Suppressor macrophage (primary cell): ENCODE measurements around the gene FBXO3.
"Not testable (repeated sequence)": the region's sequence is repeated elsewhere in the genome, so short reads cannot be mapped to it uniquely, and the experiment has no call there.

Experiments
- DNase-seq, 4 experiments: peaks; one replicate each; pipeline ENCODE4 v3.0.0-alpha.2; 2020 to 2022

The FBXO3 gene

DNA sequence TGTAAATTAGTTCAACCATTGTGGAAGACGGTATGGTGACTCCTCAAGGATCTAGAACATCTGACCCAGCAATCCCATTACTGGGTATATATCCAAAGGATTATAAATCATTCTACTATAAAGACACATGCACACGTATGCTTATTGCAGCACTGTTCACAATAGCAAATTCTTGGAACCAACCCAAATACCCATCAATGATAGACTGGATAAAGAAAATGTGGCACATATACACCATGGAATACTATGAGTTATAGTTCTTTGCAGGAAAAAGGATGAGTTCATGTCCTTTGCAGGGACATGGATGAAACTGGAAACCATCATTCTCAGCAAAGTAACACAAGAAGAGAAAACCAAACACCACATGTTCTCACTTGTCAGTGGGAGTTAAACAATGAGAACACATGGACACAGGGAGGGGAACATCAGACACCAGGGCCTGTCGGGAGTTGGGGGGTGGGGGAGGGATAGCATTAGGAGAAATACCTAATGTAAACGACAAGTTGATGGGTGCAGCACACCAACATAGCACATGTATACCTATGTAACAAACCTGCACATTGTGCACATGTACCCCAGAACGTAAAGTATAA, 45.2 kb downstream of the FBXO3 start:
- DNase-seq, result not testable (repeated sequence)

GRCh38 chr11:33727539-33727938, 46.8 kb downstream of the FBXO3 start:
- DNase-seq, result peak in 2 of 4 experiments; percentile 59

- DNase-seq, result no peak
Observed at GRCh38 chr11:33725496-33725895, 48.8 kb downstream of the FBXO3 start.

- peak; percentile 63 to 85 (median 77) for DNase-seq
Observed at GRCh38 chr11:33724644-33725035, 49.7 kb downstream of the FBXO3 start.

DNA sequence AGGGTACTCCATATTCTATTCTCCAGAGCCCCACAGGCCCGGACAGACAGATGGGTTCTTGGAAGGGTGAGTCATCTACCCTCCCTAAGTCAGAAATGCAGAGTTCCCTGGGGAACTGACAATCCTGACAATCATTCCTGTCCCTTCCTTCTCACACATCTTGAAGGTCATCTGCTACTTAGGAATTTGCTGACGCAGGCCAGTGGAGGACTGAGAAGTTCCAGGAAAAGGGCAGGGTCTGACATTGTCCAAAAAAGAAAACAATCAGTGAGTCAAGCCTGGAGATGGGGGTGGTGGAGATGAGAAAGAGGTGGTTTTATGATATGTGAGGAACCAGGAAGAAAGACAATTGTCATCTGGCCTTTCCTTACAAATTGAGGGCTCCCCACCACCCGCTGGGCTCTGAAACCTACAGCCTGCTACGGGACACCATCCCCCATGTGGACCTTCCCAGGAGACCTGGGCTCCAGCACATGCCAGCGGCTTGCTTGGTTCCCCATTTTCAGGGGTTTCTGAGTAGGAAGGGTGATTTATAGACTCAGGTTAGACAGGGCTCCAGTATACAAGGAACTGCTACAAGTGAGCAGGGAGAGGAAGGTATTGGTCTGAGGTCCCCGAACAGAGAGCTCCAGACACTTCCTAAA, 51.0 kb downstream of the FBXO3 start:
- DNase-seq, result peak; percentile 57 to 77 (median 66)

DNA sequence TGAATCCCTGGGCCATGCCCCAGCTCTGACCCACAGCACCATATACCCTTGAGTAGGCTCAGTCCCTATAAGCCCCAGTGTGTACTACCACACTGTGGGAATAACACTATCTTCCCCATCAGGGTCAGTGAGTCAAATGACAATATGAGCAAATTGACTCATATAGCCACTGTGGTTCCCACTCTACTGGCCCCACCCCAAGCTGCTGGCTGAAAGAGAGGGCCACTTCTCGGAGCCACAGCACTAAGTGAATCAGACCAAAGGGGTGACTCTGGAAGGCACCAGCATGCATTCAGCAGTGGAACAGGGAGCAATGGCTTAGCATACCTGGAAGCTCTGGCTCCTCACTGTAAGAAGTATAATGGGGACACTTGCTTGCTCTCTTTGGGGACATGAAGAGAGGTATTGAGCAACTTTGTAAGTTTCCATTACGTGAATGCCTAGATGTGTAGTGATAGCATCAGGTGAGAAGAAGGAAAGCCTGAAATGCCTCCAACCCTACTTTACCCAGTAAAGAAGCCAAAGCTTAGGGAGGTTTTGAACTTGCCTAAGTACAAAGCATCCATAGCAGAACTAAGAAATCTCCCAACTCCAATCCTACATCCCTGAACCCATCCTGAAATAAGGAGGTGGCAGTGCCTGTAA, 51.6 kb downstream of the FBXO3 start:
- peak; percentile 76 to 90 (median 80) for DNase-seq

- no peak for DNase-seq
Observed at GRCh38 chr11:33721984-33722383, 52.3 kb downstream of the FBXO3 start.

- DNase-seq, result peak; percentile 63 to 80 (median 72)
Observed at GRCh38 chr11:33721426-33721825, 52.9 kb downstream of the FBXO3 start.

GRCh38 chr11:33719587-33719986, 54.7 kb downstream of the FBXO3 start:
- DNase-seq, result no peak

DNA sequence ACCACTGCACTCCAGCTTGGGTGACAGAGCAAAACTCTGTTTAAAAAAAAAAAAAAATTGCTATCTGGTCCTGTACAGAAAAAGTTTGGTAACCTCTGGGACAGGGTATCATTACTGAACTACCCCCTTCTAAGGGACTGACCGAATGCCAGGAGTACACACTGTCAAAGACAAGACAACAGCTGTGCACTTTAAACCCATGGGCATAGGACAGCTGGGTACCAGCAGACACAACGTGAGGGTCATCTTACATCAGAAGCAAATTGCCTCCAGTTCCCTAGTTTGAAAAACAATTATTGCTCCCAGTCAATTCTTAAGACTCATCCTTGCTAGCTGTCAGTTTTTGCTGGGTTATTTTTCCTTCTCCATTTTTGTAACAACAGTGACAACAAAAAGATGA, 55.9 kb downstream of the FBXO3 start:
- DNase-seq, result no peak

DNA sequence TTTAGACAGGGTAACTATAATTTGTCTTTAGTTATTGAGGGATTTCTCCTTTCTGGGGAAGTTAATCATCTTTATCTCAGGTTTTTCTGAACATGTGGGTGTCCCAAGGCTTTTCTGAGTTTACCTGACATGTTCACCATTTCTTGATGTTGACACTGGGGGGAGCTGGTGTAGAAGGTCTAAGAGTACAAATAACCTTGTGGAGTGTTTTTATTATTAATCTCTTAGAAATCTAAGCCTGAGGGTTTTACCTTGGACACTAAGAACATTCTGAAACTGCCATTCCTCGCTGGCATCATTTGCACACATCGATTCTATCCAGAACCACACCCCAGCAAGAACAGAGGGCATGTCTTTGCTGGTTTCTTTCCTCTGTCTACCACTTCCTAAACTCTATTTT, 58.1 kb downstream of the FBXO3 start:
- DNase-seq, result peak in 3 of 4 experiments; percentile 40 to 61 (median 48)

DNA sequence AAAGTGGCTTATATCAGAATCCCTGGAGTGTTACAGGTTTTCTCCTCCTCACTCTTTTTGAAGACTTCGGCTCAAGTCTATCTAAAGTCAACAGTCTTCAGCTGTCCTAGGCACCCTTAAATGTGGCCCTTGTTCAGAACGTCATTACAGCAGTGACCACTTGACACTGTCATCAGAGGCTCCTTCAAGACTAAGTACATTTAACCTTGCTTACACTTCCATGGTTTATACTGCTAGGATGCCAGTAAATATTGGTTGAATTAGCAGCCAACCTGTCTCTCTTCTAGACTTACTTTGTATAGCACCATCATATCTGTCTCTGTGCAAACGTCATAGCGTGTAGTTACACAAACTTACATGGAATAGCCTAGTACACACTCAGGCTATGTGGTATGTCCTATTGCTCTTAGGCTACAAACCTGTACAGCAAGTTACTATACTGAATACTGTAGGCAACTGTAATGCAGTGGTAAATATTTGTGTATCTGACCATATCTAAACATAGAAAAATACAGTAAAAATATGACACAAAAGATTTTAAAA, 60.4 kb downstream of the FBXO3 start:
- DNase-seq, result no peak

DNA sequence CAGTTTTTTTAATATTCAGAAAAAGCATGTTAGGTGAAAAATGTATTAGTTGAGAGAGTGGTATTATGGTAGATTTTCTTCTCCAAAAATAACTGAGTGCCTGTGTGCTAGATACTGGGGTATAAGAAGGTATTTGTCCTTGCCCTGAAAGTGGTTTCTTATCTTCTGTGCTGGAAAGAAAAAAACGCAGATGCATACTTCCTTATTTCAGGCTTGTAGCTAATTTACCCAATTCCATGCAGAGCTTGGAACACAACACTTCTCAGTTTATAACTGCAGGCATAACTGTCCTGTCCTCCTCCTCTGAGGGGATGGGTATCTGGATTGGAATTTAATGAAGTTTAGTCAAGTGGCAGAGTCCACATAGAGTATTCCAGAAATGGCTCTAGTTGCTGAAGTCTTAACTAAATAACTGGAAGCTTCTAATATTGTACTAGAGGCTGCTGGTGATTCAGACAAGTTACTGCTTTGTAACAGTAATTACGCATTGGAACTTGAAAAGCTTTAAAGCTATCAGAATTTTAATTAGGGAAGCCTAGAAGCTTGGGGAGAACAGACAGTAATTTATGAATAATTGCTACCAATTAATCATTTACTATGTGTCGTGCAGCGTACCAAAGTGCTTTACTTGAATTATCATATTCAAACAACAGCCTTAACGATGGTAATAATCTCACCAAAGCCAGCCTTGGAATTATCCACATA, 61.0 kb downstream of the FBXO3 start:
- peak in 1 of 4 experiments; percentile 24 for DNase-seq

- no peak for DNase-seq
Observed at GRCh38 chr11:33712436-33712835, 61.9 kb downstream of the FBXO3 start.

GRCh38 chr11:33709466-33709865, 64.9 kb downstream of the FBXO3 start:
- DNase-seq, result no peak

DNA sequence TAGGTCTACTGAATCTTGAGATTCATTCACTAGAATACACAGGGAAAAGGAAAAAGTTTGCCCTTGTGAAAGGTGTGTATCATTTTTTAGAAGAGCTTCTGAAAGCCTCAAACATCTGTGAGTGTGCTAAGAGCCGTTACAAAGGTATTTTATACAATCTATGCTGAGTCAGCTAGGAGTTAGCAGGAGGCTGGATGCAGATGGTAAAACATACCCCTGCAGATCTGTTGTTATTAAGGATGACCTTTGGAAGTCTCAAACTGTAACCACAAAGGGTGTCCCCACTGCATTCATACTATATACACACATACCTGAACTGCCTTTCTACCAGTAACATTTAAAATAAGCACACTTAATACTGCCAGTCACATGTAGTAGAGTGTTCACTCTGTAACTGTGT, 65.3 kb downstream of the FBXO3 start:
- no peak for DNase-seq

- not testable (repeated sequence) for DNase-seq
Observed at GRCh38 chr11:33707831-33708230, 66.5 kb downstream of the FBXO3 start.

GRCh38 chr11:33706966-33707365, 67.4 kb downstream of the FBXO3 start:
- DNase-seq, result no peak

- DNase-seq, result no peak
Observed at GRCh38 chr11:33706546-33706945, 67.8 kb downstream of the FBXO3 start.

DNA sequence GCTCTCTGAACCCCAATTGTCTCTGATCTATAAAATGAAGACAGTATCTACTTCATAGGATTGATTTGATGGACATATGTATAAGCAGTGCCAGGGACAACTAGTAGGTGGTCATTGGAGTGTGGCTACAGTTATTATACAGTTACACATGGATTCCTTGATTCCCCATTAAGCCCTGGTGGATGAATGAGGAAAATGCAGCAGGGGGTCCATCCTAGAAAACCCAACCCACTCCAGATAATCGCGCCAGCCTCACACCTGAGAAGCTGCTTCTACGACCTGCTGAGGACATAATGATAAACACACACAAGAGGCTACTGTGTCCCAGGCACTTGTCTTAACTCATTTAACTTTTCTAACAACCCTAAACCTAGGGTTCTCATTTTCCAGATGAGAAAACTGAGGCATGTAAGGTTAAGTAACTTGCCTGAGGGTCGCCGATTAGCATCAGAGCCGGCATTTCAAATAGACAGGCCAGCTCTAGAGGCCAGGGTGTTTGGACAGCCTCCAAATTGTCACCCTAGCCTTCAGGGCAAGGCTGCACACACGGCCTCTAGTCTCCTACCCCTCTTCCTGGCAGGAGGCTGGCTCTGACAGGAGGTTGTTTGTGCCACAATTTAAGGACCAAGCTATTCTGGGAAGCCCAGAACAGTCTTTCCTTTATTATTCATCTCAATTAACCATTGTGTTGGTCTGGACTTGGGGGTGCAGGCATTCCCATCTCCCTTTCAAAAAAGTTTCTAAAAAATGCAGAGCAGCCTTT, 69.9 kb downstream of the FBXO3 start:
- no peak for DNase-seq

DNA sequence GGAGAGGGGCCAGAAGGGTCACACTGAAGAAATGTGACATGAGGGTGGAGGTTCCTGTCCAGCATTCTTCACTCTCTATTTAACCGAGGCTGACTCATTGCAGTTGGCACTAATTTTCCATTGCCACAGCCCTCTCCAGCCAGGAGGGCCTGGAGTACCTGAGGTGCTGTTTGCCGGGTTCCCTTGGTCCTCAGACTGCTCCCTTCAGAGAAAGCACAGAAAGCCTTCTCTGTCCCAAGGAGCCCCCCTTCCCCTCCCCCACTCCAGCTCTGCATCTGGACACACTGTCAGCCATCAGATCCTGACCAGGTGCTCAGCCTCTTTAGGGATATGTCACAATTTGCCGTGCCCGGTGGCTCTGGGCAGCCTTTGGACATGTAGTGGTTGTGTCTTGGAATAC, 70.5 kb downstream of the FBXO3 start:
- DNase-seq, result no peak

DNA sequence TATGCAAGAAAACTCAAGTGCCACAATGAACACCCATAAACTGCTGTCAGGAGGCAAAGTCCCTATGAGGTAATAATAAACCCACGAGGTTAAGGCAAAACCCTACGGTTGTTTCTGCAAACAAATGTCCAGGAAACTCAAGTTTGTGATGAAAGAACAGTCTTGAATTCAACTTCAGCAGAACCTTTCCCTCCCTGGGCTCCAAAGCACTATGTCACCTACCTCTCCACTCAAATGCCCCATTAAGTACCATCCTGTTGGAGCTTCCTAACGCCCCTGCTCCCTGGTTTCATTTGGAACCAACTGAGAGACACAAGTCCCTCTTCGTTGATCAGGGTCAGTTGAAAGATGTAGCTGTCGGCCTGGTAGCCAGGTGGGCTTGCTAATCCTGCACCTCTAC, 71.1 kb downstream of the FBXO3 start:
- DNase-seq, result peak in 2 of 4 experiments; percentile 23 to 35
